HG02678 (cell line): ENCODE data around the gene SPNS3.

Source experiments
- ATAC-seq: cut with Tn5 transposase; IDR thresholded peaks from one replicate; pipeline ENCODE4 v1.9.1; 2021; ENCODE audit warnings: mild to moderate bottlenecking, moderate library complexity; ENCODE audit not compliant: unreplicated experiment

Gene SPNS3

GRCh38 chr17:4426499-4427208 is 7.1 kb upstream of the SPNS3 start:
- ATAC-seq: no peak

- no peak for ATAC-seq
These were observed 6.2 kb upstream of the SPNS3 start for GRCh38 chr17:4427505-4427904.

- ATAC-seq: no peak
These were observed 2.6 kb downstream of the SPNS3 start for GRCh38 chr17:4436381-4436780.

- no peak for ATAC-seq
These were observed 3.1 kb downstream of the SPNS3 start for GRCh38 chr17:4436846-4437245.

GRCh38 chr17:4438162-4438944 is 4.6 kb downstream of the SPNS3 start:
- no peak for ATAC-seq

GRCh38 chr17:4440021-4440420 is 6.3 kb downstream of the SPNS3 start:
- ATAC-seq: no peak

GRCh38 chr17:4440690-4441686 is 7.2 kb downstream of the SPNS3 start:
- ATAC-seq: no peak

GRCh38 chr17:4442582-4442981 is 8.8 kb downstream of the SPNS3 start:
- no peak for ATAC-seq

GRCh38 chr17:4443476-4443875 is 9.7 kb downstream of the SPNS3 start:
- no peak for ATAC-seq

GRCh38 chr17:4444782-4445473 is 11.2 kb downstream of the SPNS3 start:
- ATAC-seq: no peak

- no peak for ATAC-seq
These were observed 12.0 kb downstream of the SPNS3 start for GRCh38 chr17:4445731-4446130.

GRCh38 chr17:4446326-4447071 is 12.8 kb downstream of the SPNS3 start:
- no peak for ATAC-seq

GRCh38 chr17:4448197-4448980 is 14.6 kb downstream of the SPNS3 start:
- no peak for ATAC-seq

GRCh38 chr17:4449736-4450135 is 16.0 kb downstream of the SPNS3 start:
- ATAC-seq: no peak

GRCh38 chr17:4450710-4451316 is 17.1 kb downstream of the SPNS3 start:
- ATAC-seq: no peak

GRCh38 chr17:4453812-4454591 is 20.3 kb downstream of the SPNS3 start:
- no peak for ATAC-seq

- no peak for ATAC-seq
These were observed 26.9 kb downstream of the SPNS3 start for GRCh38 chr17:4460661-4461060.
